GM23338 (cell line): ENCODE data around the gene KAZALD1. TPM values are rescaled to one million over a fixed set of nuclear protein-coding genes. Genes with fewer than 3 reads are reported as not detected.

Source experiments
- ATAC-seq: fragments of 200-7000 bp; cut with Tn5 transposase; 3 replicates; pipeline ENCODE4 v1.9.1; 2020
- DNase-seq: peaks from one replicate; pipeline ENCODE4 v3.0.0-alpha.2; 2015; ENCODE audit warnings: low spot score
- H2AFZ ChIP-seq: fragments of 200-600 bp; sonication (generic); 2 replicates; pipeline ENCODE4 v1.8.0; 2016; ENCODE audit warnings: antibody characterized with exemption, mild to moderate bottlenecking, moderate library complexity
- H3F3A ChIP-seq: fragments of 200-600 bp; sonication (generic); replicated peaks from 2 replicates; pipeline ENCODE4 v1.8.0; 2017; ENCODE audit warnings: antibody characterized with exemption, mixed run types, low read depth
- H3K27ac ChIP-seq: fragments of 200-600 bp; sonication (generic); 2 replicates; pipeline ENCODE4 v1.6.1; 2016; ENCODE audit warnings: low read depth
- H3K27me3 ChIP-seq: fragments of 200-600 bp; sonication (generic); 2 replicates; pipeline ENCODE4 v1.8.0; 2016; ENCODE audit warnings: mild to moderate bottlenecking, mixed run types, moderate library complexity; ENCODE audit not compliant: insufficient read depth
- H3K36me3 ChIP-seq: fragments of 200-600 bp; sonication (generic); 2 replicates; pipeline ENCODE4 v1.8.0; 2016; ENCODE audit warnings: mild to moderate bottlenecking; ENCODE audit not compliant: insufficient read depth
- H3K4me1 ChIP-seq: fragments of 200-600 bp; sonication (generic); 2 replicates; pipeline ENCODE4 v1.8.0; 2016; ENCODE audit warnings: mild to moderate bottlenecking, moderate library complexity; ENCODE audit not compliant: insufficient read depth
- H3K4me2 ChIP-seq: fragments of 200-600 bp; sonication (generic); 2 replicates; pipeline ENCODE4 v1.7.1; 2017; ENCODE audit warnings: mixed run types
- H3K4me3 ChIP-seq: fragments of 200-600 bp; sonication (generic); 2 replicates; pipeline ENCODE4 v1.6.1; 2016; ENCODE audit warnings: mixed run types
- H3K79me2 ChIP-seq: fragments of 200-600 bp; sonication (generic); replicated peaks from 2 replicates; pipeline ENCODE4 v1.8.0; 2017; ENCODE audit warnings: mild to moderate bottlenecking; ENCODE audit not compliant: insufficient read depth
- H3K9me2 ChIP-seq: fragments of 200-600 bp; sonication (generic); 2 replicates; pipeline ENCODE4 v1.8.0; 2017; ENCODE audit not compliant: insufficient read depth
- H4K20me1 ChIP-seq: fragments of 200-600 bp; sonication (generic); replicated peaks from 2 replicates; pipeline ENCODE4 v1.8.0; 2017; ENCODE audit warnings: mild to moderate bottlenecking; ENCODE audit not compliant: insufficient read depth
- H3K27ac Mint-ChIP-seq: 2 replicates; pipeline ENCODE4 v1.8.0; 2020; ENCODE audit warnings: inconsistent platforms, mild to moderate bottlenecking, moderate library complexity, mixed read lengths
- H3K27me3 Mint-ChIP-seq: 3 replicates; pipeline ENCODE4 v1.8.0; 2022; ENCODE audit warnings: low read depth, mild to moderate bottlenecking, moderate library complexity, mixed read lengths, inconsistent platforms; ENCODE audit not compliant: insufficient read depth, poor library complexity
- H3K36me3 Mint-ChIP-seq: 3 replicates; pipeline ENCODE4 v1.8.0; 2021; ENCODE audit warnings: low read depth, mild to moderate bottlenecking, inconsistent platforms, moderate library complexity, mixed read lengths
- H3K4me1 Mint-ChIP-seq: 3 replicates; pipeline ENCODE4 v1.8.0; 2020; ENCODE audit warnings: mild to moderate bottlenecking, inconsistent platforms, mixed read lengths
- H3K4me3 Mint-ChIP-seq: 3 replicates; pipeline ENCODE4 v1.8.0; 2021; ENCODE audit warnings: moderate library complexity, mild to moderate bottlenecking, inconsistent platforms, mixed read lengths
- H3K9me3 Mint-ChIP-seq: 3 replicates; pipeline ENCODE4 v1.8.0; 2020; ENCODE audit warnings: moderate library complexity, mild to moderate bottlenecking, inconsistent platforms, mixed read lengths
- ETS1 ChIP-seq: IDR thresholded peaks from 2 replicates; pipeline ENCODE4 v1.6.1; 2016; ENCODE audit warnings: antibody characterized with exemption
- EZH2 ChIP-seq: fragments of 200-600 bp; sonication (generic); IDR thresholded peaks from one replicate; pipeline ENCODE4 v1.8.0; 2017; ENCODE audit warnings: antibody characterized with exemption, mild to moderate bottlenecking, low read depth; ENCODE audit not compliant: unreplicated experiment
- EZH2phosphoT487 ChIP-seq: fragments of 200-600 bp; sonication (generic); IDR thresholded peaks from one replicate; pipeline ENCODE4 v1.8.1; 2018; ENCODE audit warnings: antibody characterized with exemption; ENCODE audit not compliant: unreplicated experiment
- JUNB ChIP-seq: IDR thresholded peaks from one replicate; pipeline ENCODE4 v1.6.1; 2016; ENCODE audit warnings: antibody characterized with exemption; ENCODE audit not compliant: unreplicated experiment
- NANOG ChIP-seq: IDR thresholded peaks from 2 replicates; pipeline ENCODE4 v1.6.1; 2016; ENCODE audit warnings: antibody characterized with exemption, borderline replicate concordance
- POLR2AphosphoS5 ChIP-seq: IDR thresholded peaks from 2 replicates; pipeline ENCODE4 v1.6.1; 2016; ENCODE audit warnings: antibody characterized with exemption, low read depth
- ZNF114 ChIP-seq: fragments of 250-450 bp; sonication (Bioruptor Pico); IDR thresholded peaks from 2 replicates; pipeline ENCODE4 v1.5.0; 2020; ENCODE audit warnings: mild to moderate bottlenecking, moderate library complexity
- ZNF331 ChIP-seq: fragments of 250-450 bp; sonication (Bioruptor Pico); IDR thresholded peaks from 2 replicates; pipeline ENCODE4 v1.5.0; 2020; ENCODE audit warnings: low read depth, mild to moderate bottlenecking, moderate library complexity
- ZNF462 ChIP-seq: fragments of 250-450 bp; sonication (Bioruptor Pico); IDR thresholded peaks from 2 replicates; pipeline ENCODE4 v1.5.0; 2020; ENCODE audit warnings: mild to moderate bottlenecking, moderate library complexity
- polyA plus RNA-seq: library from polyadenylated mRNA; unstranded; fragments of >200 nt; fragmentation: Nextera tagmentation; extraction: Ambion mirVana; gene quantifications from 2 replicates; pipeline ENCODE4 v1.2.1, GENCODE V29; 2016
- total RNA-seq: library from RNA; depleted of rRNA; stranded (reverse); fragments of >200 nt; shearing (Covaris generic); gene quantifications from 2 replicates; pipeline ENCODE4 v1.2.3, GENCODE V29; 2014

The KAZALD1 gene
- total and polyA plus RNA-seq, 2 experiments from 2014 or later, result 0.27 to 1.3 TPM

- no peak for TF ChIP-seq EZH2phosphoT487
- no peak for TF ChIP-seq ZNF114
- TF ChIP-seq ZNF462 (CRISPR knock-in tag), result no peak
Observed at GRCh38 chr10:101112799-101113594, 51.2 kb downstream of the KAZALD1 start (continued).

GRCh38 chr10:101113890-101114403 lies 52.2 kb downstream of the KAZALD1 start:
- no peak for DNase-seq
- H3F3A ChIP-seq, result no peaks in the 10 kb centered on the region
- no peak overlapping the region; the same call in 2 of the 3 replicates for H3K4me3 Mint-ChIP-seq
- H3K27me3 Mint-ChIP-seq, result peaks cover 25% of the 10 kb centered on the region
- H3K36me3 ChIP-seq, result no peaks in the 10 kb centered on the region
- H4K20me1 ChIP-seq, result no peaks in the 10 kb centered on the region; the same call in 1 of the 2 replicates
- peaks cover 48% of the 10 kb centered on the region for H3K27me3 ChIP-seq
- no peak overlapping the region for H2AFZ ChIP-seq
- no peak overlapping the region for H3K4me2 ChIP-seq
- peaks cover 24% of the 10 kb centered on the region for H3K4me1 Mint-ChIP-seq
- no peak overlapping the region for H3K4me3 ChIP-seq
- no peaks in the 10 kb centered on the region for H3K9me2 ChIP-seq
- H3K27ac ChIP-seq, result no peak overlapping the region
- peaks cover 10% of the 10 kb centered on the region; the same call in 1 of the 2 replicates for H3K4me1 ChIP-seq
- H3K27ac Mint-ChIP-seq, result no peak overlapping the region
- ATAC-seq, result no peak
- no peaks in the 10 kb centered on the region for H3K36me3 Mint-ChIP-seq
- no peaks in the 10 kb centered on the region for H3K79me2 ChIP-seq
- H3K9me3 Mint-ChIP-seq, result no peaks in the 10 kb centered on the region
- TF ChIP-seq JUNB, result no peak
- TF ChIP-seq NANOG, result no peak
- TF ChIP-seq ZNF331 (CRISPR knock-in tag), result no peak
- no peak for TF ChIP-seq EZH2
- TF ChIP-seq EZH2phosphoT487, result no peak
- no peak for TF ChIP-seq ETS1
- TF ChIP-seq POLR2AphosphoS5, result no peak
